ENCODE data around the gene LRRTM4.
"Not testable (repeated sequence)": the region's sequence is repeated elsewhere in the genome, so short reads cannot be mapped to it uniquely, and the experiment has no call there.

LRRTM4 gene

DNA sequence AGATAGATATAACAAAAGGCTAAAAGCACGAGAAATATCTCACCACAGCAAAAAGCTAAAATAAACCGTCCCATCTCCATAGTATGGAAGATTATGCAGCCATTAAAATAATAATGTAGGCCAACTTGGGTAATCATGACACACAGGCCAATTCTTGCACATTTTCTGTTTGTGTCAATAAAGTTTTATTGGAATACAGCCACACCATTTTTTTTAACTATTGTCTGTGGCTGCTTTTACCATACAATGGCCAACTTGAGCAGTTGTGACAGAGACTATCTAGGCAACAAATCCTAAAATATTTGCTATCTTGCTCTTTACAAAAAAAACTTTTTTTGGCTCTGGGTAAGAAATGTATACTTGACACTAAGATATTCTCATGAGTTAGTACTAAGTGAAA lies 212.5 kb downstream of the LRRTM4 start:
- DNase-seq: no peak

- DNase-seq: no peak
Measured at GRCh38 chr2:77301441-77301840, 220.7 kb downstream of the LRRTM4 start.

- no peak for DNase-seq
Measured at GRCh38 chr2:77296791-77297190, 225.4 kb downstream of the LRRTM4 start.

GRCh38 chr2:77294474-77294873 lies 227.7 kb downstream of the LRRTM4 start:
- DNase-seq: no peak

GRCh38 chr2:77284353-77284752 lies 237.8 kb downstream of the LRRTM4 start:
- DNase-seq: no peak

GRCh38 chr2:77271262-77271661 lies 250.9 kb downstream of the LRRTM4 start:
- DNase-seq: no peak

DNA sequence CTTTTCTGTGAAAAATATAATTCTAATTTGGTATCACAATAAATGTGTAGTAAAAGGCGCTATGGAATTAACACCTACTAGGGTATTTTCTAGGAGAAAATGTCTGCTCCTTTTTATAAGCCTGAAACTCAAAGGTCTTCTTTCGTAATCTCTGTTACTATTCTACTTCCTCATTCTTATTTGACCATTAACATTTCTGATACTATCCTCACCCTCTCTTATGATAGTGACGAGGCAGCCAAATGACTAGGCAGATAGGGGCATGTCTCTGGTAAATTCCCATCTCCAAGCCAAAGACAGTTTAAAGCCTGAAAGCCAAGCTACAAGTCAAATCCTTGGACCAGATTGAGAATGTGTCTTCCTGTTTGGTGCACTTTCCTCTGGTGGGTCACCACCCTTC lies 251.7 kb downstream of the LRRTM4 start:
- no peak for DNase-seq

DNA sequence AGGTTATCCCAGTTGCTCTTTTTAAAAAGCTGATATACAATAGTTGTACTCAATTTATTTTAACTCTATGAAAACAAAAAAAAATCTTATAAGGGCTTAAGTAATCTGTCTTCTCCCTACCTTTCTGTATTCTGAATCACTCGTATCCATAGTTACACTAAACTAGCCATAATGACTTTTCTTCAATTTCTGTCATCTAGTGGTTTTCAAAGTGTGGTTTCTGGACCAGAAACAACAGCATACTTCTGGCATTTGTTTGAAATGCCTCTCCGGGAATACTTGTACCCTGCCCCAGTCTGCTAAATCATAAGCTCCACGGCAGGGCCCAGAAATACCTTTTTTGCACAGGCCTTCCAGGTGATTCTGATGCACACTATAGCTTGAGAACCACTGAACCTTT lies 253.6 kb downstream of the LRRTM4 start:
- DNase-seq: no peak

- no peak for DNase-seq
Measured at GRCh38 chr2:77232909-77233425, 289.2 kb downstream of the LRRTM4 start.

GRCh38 chr2:77228391-77228790 lies 293.8 kb downstream of the LRRTM4 start:
- no peak for DNase-seq

- no peak for DNase-seq
Measured at GRCh38 chr2:77210725-77211124, 311.5 kb downstream of the LRRTM4 start.

GRCh38 chr2:77207331-77207730 lies 314.8 kb downstream of the LRRTM4 start:
- no peak for DNase-seq

DNA sequence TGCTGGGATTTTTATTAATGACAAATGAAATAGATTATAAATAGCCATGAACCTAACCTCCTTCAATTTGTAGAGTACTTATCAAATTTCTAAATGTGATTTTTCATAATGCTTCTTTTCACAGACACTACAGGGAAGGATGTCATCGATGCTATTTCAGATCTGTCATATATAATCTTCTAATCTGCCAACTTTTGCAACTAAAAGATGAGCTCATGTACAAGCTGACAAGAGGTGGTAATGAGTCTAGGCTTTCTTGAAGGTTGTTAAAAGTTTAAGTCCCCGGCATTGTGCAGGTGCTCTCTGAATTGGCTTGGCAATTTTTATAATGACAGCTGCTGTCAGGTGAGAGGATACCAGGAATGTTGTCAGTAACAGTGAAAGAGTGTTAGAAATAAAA lies 320.4 kb downstream of the LRRTM4 start:
- no peak for DNase-seq

- DNase-seq: no peak
Measured at GRCh38 chr2:77199411-77199810, 322.8 kb downstream of the LRRTM4 start.

- no peak for DNase-seq
Measured at GRCh38 chr2:77193858-77194448, 328.2 kb downstream of the LRRTM4 start.

DNA sequence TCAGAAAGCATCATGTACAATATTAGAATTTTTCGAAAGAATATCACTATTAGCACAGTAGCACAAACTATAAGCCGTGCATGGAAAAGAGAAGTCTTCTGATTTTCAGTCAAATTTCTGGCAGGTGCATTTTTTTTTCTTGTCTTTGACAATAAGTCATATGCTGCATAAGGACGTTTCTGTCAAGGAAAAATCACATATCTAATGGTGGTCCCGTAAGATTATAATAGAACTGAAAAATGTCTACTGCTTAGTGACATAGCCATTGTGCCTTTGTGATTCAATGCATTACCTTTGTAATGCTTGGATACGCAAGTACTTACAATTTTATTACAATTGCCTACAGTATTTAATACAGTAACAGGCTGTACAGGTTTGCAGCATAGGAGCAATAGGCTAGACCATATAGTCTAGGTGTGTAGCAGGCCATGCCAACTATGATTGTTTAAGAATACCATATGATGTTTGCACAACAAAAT lies 329.3 kb downstream of the LRRTM4 start:
- no peak for DNase-seq

- no peak for DNase-seq
Measured at GRCh38 chr2:77191665-77192064, 330.5 kb downstream of the LRRTM4 start.

- no peak for DNase-seq
Measured at GRCh38 chr2:77190721-77191346, 331.3 kb downstream of the LRRTM4 start.

GRCh38 chr2:77185052-77185451 lies 337.1 kb downstream of the LRRTM4 start:
- DNase-seq: no peak

- DNase-seq: no peak
Measured at GRCh38 chr2:77179297-77179696, 342.9 kb downstream of the LRRTM4 start.

- not testable (repeated sequence) for DNase-seq
Measured at GRCh38 chr2:77175266-77175780, 346.9 kb downstream of the LRRTM4 start.

- DNase-seq: no peak
Measured at GRCh38 chr2:77169426-77169825, 352.8 kb downstream of the LRRTM4 start.

GRCh38 chr2:77164021-77164420 lies 358.2 kb downstream of the LRRTM4 start:
- not testable (repeated sequence) for DNase-seq

DNA sequence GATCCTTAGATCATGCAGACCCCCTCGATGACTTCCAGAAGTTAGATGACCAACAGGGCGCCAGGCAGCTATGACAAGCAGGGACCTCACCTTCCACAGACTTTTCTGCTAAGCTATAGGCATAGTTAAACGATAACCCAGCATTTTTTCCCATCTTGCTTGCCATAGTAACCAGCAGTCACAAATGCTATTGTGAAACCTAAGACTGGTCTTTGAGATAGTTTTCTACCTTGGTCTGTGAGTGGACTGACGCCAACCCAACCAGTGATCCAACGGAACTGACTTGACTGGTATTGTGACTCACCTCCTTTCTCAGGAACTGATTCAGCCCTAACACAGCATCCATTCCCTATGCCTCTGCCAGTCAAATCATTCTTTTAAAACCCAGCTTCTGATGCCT lies 361.2 kb downstream of the LRRTM4 start:
- no peak for DNase-seq

DNA sequence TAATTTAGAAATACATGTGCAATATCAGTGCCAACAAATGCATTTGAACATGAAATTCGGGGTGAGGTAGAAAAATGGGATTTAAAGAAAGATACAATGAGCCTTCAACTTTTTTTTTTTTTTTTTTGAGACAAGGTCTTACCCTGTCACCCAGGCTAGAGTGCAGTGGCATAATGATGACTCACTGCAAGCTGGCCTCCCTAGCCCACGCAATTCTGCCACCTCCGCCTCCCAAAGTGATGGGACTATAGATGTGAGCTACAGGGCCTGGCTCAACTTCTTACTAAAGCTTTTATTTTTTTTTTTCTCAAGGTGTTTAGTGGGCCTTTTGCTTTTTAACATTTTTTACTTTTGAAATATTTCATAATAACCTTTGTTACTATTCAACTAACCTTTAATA lies 365.6 kb downstream of the LRRTM4 start:
- no peak for DNase-seq

All from amniotic stem cell (primary cell).